ENCODE results near the gene SST. TPM values are rescaled to one million over a fixed set of nuclear protein-coding genes. Genes with fewer than 3 reads are reported as not detected.
"Not testable (repeated sequence)": the region's sequence is repeated elsewhere in the genome, so short reads cannot be mapped to it uniquely, and the experiment has no call there.

The SST gene
- total and polyA plus RNA-seq, 2 experiments from 2014 or later = 6.0 to 10.1 TPM

GRCh38 chr3:187684444-187684843 lies 14.2 kb upstream of the SST start:
- Histone ChIP-seq H3K4me1 (ENCODE audit: low read depth) (peaks cover under 1% of the 10 kb centered on the region), H3K27ac (no peak overlapping the region), H3K9me3 (ENCODE audit: low read depth) (no peaks in the 10 kb centered on the region), H3K4me3 (no peak overlapping the region), H3K36me3 (no peaks in the 10 kb centered on the region), H3K27me3 (no peaks in the 10 kb centered on the region)
- no peak for DNase-seq (ENCODE audit: low read depth in 1 of 2, low spot score in 1 of 2)
- no peak for TF ChIP-seq CTCF (IDR thresholded peaks at IDR 0.05; ENCODE audit: low read depth, low read length)

GRCh38 chr3:187681756-187682155 lies 11.6 kb upstream of the SST start:
- DNase-seq (ENCODE audit: low read depth in 1 of 2, low spot score in 1 of 2); H3K27ac ChIP-seq: not testable (repeated sequence)

GRCh38 chr3:187679638-187680396 lies 9.6 kb upstream of the SST start:
- H3K9me3 ChIP-seq (ENCODE audit: low read depth) = no peaks in the 10 kb centered on the region
- H3K36me3 ChIP-seq = no peaks in the 10 kb centered on the region
- no peaks in the 10 kb centered on the region for H3K27me3 ChIP-seq
- no peak overlapping the region for H3K4me3 ChIP-seq
- peak; percentile 86 to 88 for DNase-seq (ENCODE audit: low read depth in 1 of 2, low spot score in 1 of 2)
- peak; percentile 92 for TF ChIP-seq CTCF (IDR thresholded peaks at IDR 0.05; ENCODE audit: low read depth, low read length)
- H3K4me1 ChIP-seq (ENCODE audit: low read depth) = peaks cover 6% of the 10 kb centered on the region
- peak overlapping the region; percentile 15 for H3K27ac ChIP-seq

More at GRCh38 chr3:187681756-187682155, 11.6 kb upstream of the SST start:
- not testable (repeated sequence) for H3K36me3 ChIP-seq; H3K27me3 ChIP-seq; H3K4me3 ChIP-seq; H3K9me3 ChIP-seq (ENCODE audit: low read depth); H3K4me1 ChIP-seq (ENCODE audit: low read depth)

- Histone ChIP-seq H3K36me3 (no peaks in the 10 kb centered on the region), H3K27ac (no peak overlapping the region), H3K4me3 (no peak overlapping the region)
Measured at GRCh38 chr3:187678726-187679268, 8.6 kb upstream of the SST start.

GRCh38 chr3:187677604-187678003 lies 7.4 kb upstream of the SST start:
- Histone ChIP-seq H3K27me3 (peaks cover 3% of the 10 kb centered on the region), H3K9me3 (ENCODE audit: low read depth) (no peaks in the 10 kb centered on the region), H3K36me3 (no peaks in the 10 kb centered on the region)

More at GRCh38 chr3:187678726-187679268, 8.6 kb upstream of the SST start:
- TF ChIP-seq CTCF (IDR thresholded peaks at IDR 0.05; ENCODE audit: low read depth, low read length) = peak; percentile 80
- H3K9me3 ChIP-seq (ENCODE audit: low read depth) = no peaks in the 10 kb centered on the region
- H3K4me1 ChIP-seq (ENCODE audit: low read depth) = peaks cover 6% of the 10 kb centered on the region
- peak; percentile 81 to 83 for DNase-seq (ENCODE audit: low read depth in 1 of 2, low spot score in 1 of 2)
- H3K27me3 ChIP-seq = no peaks in the 10 kb centered on the region

More at GRCh38 chr3:187677604-187678003, 7.4 kb upstream of the SST start:
- no peak overlapping the region for H3K27ac ChIP-seq
- no peak for TF ChIP-seq CTCF (IDR thresholded peaks at IDR 0.05; ENCODE audit: low read depth, low read length)
- DNase-seq (ENCODE audit: low read depth in 1 of 2, low spot score in 1 of 2) = no peak
- H3K4me3 ChIP-seq = no peak overlapping the region
- H3K4me1 ChIP-seq (ENCODE audit: low read depth) = peaks cover 6% of the 10 kb centered on the region
